NCI-H146 treated with DMSO at 0.1 percent for 48 hours (cell line): ENCODE results near the gene RCAN2.
"Not testable (repeated sequence)": the region's sequence is repeated elsewhere in the genome, so short reads cannot be mapped to it uniquely, and the experiment has no call there.

Experiments
- DNase-seq: peaks from one replicate; lab custom pipeline; 2025; ENCODE audit not compliant: unreplicated experiment; lab: John Stamatoyannopoulos, UW

The RCAN2 gene

GRCh38 chr6:46390153-46390876, 100.9 kb downstream of the RCAN2 start:
- DNase-seq: no peak

GRCh38 chr6:46387728-46388127, 103.5 kb downstream of the RCAN2 start:
- DNase-seq: not testable (repeated sequence)

DNA sequence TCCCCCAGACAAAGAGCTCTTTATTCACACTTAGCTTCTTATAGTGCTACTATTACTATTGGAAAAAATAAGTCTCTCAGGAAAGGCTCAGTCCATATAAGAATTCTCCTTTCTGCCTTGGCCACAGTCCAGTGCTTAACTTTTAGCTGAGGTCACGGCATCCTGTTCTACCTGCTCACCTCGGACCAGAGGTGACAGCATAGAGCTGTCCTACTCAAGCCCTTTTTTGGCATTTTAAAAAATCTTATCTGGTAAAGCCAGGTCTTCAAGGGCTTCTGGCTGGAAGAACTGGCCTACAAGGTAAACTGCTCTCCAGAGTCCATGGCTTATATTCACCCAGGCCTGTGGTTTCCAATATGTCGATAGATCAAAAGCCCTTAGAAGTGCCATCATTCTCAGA, 109.7 kb downstream of the RCAN2 start:
- DNase-seq: no peak

DNA sequence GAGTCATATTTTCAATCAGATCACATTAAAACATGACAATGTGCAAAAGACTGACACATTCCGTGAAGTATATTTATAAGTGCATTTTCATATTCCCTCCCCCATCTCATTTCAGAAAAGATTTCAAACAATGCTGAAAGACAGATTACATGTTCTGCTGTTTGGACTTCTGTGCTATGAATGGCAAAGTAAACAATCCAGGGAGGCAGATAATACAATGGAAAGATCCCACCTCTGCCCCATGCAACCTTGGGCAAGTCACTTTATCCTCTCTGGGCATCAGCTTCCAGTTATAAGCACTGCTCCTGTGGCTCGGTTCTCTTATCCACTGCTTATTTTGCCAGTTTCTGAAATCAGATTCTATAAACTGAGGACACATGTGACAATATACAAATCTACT, 110.2 kb downstream of the RCAN2 start:
- DNase-seq: no peak

DNA sequence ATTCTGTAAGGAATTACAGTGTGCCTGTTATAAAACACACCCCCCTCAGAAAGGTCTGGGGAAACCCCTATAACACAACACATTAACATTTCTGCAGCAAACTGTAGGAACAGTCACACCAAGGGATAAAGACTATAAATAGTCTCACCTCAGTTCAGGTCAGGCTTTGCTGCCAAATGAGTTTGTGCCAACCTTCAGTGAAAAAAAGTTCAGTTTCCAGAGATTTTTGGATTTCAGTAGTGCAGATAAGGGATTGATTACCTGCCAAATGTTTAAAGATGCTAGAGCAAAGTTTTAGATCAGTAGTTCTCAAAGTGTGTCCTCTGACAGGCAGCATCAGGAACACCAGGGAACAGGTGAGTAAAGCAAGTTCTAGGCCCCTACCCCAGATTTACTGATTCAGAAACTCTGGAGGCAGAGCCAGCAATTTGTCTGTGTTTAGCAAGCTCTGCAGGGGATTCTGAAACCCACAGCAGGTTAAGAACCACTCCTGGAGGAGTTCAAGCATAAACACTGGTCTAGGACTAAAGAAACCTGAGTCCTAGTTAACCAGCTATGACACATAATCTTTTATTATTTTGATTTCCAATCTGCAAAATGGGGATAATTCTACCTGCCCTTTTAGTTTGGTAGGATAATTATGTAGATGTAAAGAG, 111.0 kb downstream of the RCAN2 start:
- no peak for DNase-seq

GRCh38 chr6:46378882-46379416, 112.3 kb downstream of the RCAN2 start:
- DNase-seq: no peak

GRCh38 chr6:46378161-46378881, 112.9 kb downstream of the RCAN2 start:
- DNase-seq: no peak

- DNase-seq: no peak
These were observed 114.0 kb downstream of the RCAN2 start for GRCh38 chr6:46377209-46377608.

GRCh38 chr6:46376562-46377061, 114.6 kb downstream of the RCAN2 start:
- no peak for DNase-seq

GRCh38 chr6:46370622-46371021, 120.6 kb downstream of the RCAN2 start:
- no peak for DNase-seq

DNA sequence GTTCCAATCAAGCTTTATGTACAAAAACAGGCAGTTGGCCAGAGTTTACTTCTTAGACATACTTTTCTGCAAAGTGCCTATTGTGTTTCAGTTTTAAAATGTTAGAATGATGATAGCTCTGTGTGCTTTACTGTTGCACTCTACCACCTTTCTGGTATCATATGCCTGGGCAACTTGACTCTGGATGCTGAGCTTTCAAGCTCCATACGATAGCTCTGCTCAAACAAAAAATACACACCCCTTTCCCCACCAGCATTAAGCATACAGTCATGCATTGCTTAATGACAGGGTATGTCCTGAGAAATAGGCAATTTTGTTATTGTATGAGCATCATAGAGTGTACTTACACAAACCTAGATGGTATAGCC, 123.1 kb downstream of the RCAN2 start:
- DNase-seq: no peak

DNA sequence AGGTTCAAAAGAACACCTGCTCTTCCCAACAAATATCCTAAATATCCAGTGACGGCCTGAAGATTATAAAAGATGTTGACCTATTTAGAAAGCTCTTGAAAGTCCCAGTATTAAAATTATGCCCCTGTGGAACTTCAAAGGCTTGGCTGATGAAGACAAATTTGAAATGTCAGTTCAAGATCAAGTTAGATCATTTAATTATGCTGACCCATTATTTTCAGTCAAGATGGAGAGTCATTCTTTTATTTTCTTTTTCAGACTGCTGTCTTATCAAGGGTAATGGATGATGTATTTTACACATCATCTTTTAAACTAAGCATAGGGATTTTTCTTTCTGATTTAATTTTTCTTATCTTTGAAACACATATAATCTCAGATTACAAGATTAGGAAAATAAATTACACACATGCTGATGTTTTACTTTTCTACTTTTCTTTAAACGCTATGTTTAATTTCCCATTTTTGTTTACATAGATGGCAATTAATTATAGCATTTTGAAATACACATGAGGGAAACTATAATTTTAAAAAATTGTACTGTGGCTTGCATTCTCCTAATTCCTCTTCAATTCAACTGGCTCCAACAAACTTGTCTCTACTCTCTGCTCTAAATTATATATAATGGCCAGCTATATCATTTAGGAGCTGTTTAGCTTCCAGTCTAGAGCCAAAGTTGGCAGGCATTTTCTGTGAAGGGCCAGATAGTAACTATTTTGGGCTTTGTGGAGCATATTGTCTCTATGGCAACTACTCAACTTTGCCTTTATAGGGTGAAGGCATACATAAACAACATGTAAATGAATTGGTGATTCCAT, 123.7 kb downstream of the RCAN2 start:
- DNase-seq: no peak

GRCh38 chr6:46366190-46366900, 124.9 kb downstream of the RCAN2 start:
- no peak for DNase-seq

GRCh38 chr6:46357591-46357990, 133.7 kb downstream of the RCAN2 start:
- DNase-seq: no peak

DNA sequence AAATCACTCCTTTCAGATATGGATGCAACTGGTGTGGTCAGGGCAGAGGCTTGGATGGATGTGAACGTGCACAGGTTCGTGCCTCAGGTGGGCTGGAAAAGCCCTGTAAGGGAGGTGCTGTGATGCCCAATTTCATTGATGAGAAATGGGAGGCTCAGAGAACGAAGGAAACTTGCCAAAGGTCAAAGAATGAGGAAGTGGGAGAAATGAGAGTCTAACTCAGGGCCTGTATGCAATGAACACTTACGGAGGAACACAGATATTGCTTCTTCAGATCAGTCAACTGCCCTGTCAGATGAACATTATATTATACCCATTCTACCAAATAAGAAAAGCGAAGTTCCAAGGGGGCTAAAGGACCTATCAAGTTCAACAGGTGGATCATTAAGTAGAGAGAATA, 134.7 kb downstream of the RCAN2 start:
- no peak for DNase-seq

DNA sequence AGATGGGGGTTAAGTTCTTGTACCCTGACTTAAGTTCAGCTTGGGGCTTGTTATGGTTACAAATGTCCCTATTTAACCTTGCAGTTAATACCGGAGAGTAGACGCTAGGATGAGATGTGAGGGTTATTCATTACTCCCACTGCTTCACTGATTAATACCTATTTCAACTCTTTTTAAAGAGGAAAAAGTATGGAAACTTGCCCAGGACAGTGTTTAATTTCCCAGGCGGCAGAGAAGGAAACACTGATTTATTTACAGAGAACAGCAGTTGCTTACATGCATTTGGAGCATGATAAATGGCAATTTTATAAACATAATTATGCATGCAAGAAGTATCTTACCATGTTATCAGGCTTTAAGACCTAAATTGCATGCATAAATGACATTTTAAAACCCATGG, 137.7 kb downstream of the RCAN2 start:
- DNase-seq: no peak

GRCh38 chr6:46352541-46353268, 138.5 kb downstream of the RCAN2 start:
- no peak for DNase-seq

DNA sequence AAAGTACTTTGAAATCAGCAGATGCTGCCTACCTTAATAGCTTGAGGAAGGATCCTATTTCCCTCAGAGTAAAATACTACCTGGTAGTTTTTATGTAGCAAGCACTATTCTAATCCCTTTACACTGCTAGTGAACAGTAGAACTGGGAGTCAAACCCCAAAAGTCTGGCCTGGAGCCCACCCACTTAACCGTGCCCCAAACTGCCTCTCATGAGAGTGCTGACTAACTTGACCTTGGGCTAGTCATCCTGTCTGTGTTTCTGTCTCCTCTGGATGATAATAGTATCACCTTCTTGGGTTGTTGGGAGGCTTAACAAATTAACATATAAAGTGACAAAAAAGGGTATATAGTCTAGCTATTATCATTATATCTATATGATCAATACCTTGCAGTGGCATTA, 140.5 kb downstream of the RCAN2 start:
- DNase-seq: no peak

GRCh38 chr6:46347669-46348068, 143.6 kb downstream of the RCAN2 start:
- no peak for DNase-seq

GRCh38 chr6:46340246-46340645, 151.0 kb downstream of the RCAN2 start:
- no peak for DNase-seq
